Lower leg skin (tissue), 4 donors: Measurements from ENCODE around the gene SLC5A6. TPM values are rescaled to one million over a fixed set of nuclear protein-coding genes. Genes with fewer than 3 reads are reported as not detected.

Experiments used
- DNase-seq, 2 donors: peaks; one replicate each; pipeline ENCODE4 v3.0.0-alpha.2; 2019; ENCODE audit warnings: low spot score in 2 of 2
- H3K4me3 ChIP-seq: fragments of 200-600 bp; sonication (generic); 2 replicates; pipeline ENCODE4 v1.5.1; 2017; ENCODE audit warnings: mild to moderate bottlenecking, low read depth; ENCODE audit not compliant: poor library complexity, severe bottlenecking
- POLR2A ChIP-seq, 2 donors: fragments of 450-650 bp; IDR thresholded peaks; one replicate each; pipeline ENCODE4 v1.6.1; 2016 to 2017; ENCODE audit warnings: antibody characterized with exemption in 2 of 2, mild to moderate bottlenecking in 1 of 2, moderate library complexity in 1 of 2
- WGBS, 2 donors: methylation state at CpG; one replicate each; pipeline ENCODE4 v1.1.5; 2018; 5-methylcytosine and 5-hydroxymethylcytosine counted together
- intact Hi-C: fragments of 100-400 bp; cut with DNase I; formaldehyde crosslinking; loops from one replicate; pipeline ENCODE4 v1.15.0; 2023; ENCODE audit warnings: low total_unique reads
- total RNA-seq, 4 donors: library from RNA; depleted of rRNA; stranded (reverse); fragments of >200 nt; gene quantifications; one replicate each; pipeline ENCODE4 v1.1.0, GENCODE V29; 2016
- TF ChIP-seq, protein P1 (sequence below), 3 donors: fragments of 450-650 bp; IDR thresholded peaks; one replicate each; pipeline ENCODE4 v1.5.1; 2016; ENCODE audit warnings: antibody characterized with exemption in 3 of 3, mild to moderate bottlenecking in 3 of 3, moderate library complexity in 2 of 3

The SLC5A6 gene
- total RNA-seq, 4 donors from 2014 or later = 11.6 to 24.6 (median 17.0) TPM

DNA sequence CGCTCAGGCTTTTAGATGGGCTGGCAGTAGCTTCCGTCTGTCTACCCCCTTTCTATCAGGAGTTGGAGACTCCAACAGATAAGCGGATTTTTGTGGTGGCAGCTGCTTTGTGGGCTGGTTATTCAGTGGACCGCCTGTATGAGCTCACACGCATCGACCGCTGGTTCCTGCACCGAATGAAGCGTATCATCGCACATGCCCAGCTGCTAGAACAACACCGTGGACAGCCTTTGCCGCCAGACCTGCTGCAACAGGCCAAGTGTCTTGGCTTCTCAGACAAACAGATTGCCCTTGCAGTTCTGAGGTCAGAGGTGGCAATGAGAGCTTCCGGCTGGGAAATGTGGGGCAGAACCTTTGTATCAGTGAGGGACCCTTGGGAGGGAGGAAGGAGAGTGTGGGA lies 19.9 kb upstream of the SLC5A6 start:
- intact Hi-C loops = no loop called here
- no peak for DNase-seq
- WGBS, 2 donors = 96 to 97% methylated on average over 13 of the region's 13 CpGs
- TF ChIP-seq, protein P1, sequence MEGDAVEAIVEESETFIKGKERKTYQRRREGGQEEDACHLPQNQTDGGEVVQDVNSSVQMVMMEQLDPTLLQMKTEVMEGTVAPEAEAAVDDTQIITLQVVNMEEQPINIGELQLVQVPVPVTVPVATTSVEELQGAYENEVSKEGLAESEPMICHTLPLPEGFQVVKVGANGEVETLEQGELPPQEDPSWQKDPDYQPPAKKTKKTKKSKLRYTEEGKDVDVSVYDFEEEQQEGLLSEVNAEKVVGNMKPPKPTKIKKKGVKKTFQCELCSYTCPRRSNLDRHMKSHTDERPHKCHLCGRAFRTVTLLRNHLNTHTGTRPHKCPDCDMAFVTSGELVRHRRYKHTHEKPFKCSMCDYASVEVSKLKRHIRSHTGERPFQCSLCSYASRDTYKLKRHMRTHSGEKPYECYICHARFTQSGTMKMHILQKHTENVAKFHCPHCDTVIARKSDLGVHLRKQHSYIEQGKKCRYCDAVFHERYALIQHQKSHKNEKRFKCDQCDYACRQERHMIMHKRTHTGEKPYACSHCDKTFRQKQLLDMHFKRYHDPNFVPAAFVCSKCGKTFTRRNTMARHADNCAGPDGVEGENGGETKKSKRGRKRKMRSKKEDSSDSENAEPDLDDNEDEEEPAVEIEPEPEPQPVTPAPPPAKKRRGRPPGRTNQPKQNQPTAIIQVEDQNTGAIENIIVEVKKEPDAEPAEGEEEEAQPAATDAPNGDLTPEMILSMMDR (IDR thresholded peaks at IDR 0.05) = no peak
- no peak for TF ChIP-seq POLR2A (IDR thresholded peaks at IDR 0.05)
- H3K4me3 ChIP-seq = no peak overlapping the region

DNA sequence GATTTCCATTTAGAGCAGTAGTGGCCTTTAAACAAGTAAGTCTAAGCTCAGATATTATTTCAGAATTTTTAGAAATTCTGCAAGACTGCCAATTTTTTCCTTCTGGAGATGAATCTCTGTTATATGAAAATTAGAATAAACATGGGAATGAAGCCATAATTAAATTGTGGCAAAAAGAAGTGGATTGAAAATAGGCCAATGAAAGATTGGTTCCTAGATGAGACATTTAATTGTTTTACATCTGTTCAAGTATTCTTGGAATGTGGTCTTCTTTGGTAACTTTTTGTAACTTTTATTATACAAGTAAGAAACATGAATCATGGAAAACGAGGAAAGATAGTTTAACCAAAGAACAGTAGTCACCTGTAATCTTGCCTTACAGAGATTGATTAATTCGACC lies 15.4 kb upstream of the SLC5A6 start:
- no peak overlapping the region for H3K4me3 ChIP-seq
- intact Hi-C loops = no loop called here
- DNase-seq = no peak
- 77% methylated on average over 2 of the region's 2 CpGs for WGBS, 2 donors
- TF ChIP-seq, protein P1 (IDR thresholded peaks at IDR 0.05) = no peak
- TF ChIP-seq POLR2A (IDR thresholded peaks at IDR 0.05) = no peak

DNA sequence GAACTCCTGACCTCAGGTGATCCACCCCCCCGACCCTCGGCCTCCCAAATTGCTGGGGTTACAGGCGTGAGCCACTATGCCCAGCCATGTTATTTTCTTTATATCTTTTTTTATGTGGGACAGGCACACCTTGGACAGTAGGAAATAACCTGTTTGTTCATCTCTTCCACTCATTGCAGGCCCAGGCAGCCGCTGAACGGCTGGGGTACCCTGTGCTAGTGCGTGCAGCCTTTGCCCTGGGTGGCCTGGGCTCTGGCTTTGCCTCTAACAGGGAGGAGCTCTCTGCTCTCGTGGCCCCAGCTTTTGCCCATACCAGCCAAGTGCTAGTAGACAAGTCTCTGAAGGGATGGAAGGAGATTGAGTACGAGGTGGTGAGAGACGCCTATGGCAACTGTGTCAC lies 13.5 kb upstream of the SLC5A6 start:
- intact Hi-C loops = no loop called here
- DNase-seq = no peak
- 92 to 93% methylated on average over 9 of the region's 9 CpGs for WGBS, 2 donors
- no peak overlapping the region for H3K4me3 ChIP-seq
- no peak for TF ChIP-seq POLR2A (IDR thresholded peaks at IDR 0.05)
- TF ChIP-seq, protein P1 (IDR thresholded peaks at IDR 0.05) = no peak

DNA sequence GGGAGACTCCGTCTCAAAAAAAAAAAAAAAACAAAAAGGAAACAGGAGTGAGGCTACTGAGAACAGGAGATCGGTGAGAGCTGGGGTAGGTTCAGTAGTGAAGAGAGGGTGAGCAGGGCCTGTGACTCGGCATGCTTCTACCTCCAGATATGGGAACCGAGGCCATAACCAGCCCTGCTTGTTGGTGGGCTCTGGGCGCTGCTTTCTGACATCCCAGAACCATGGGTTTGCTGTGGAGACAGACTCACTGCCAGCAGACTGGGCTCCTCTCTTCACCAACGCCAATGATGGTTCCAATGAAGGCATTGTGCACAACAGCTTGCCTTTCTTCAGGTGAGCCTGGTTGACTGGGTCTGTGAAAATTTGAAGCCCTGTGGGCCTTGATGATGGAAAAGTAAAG lies 11.3 kb upstream of the SLC5A6 start:
- DNase-seq = no peak
- 94 to 96% methylated on average over 6 of the region's 6 CpGs for WGBS, 2 donors
- TF ChIP-seq, protein P1 (IDR thresholded peaks at IDR 0.05) = no peak
- TF ChIP-seq POLR2A (IDR thresholded peaks at IDR 0.05) = no peak
- intact Hi-C loops = no loop called here
- H3K4me3 ChIP-seq = no peak overlapping the region

DNA sequence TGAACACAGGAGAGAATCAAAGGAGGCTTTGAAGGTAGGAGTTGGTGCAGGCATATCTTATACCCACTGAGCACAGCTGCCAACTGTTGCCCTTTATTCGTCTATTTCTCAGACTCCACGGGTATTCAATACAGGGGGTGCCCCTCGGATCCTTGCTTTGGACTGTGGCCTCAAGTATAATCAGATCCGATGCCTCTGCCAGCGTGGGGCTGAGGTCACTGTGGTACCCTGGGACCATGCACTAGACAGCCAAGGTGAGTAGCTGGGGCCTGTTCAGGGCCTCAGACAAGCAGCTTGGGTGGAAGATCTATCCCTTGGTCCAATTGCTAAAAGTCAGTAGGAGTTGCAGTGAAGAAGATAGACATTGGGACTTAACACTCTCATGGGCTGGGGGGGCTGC lies 10.3 kb upstream of the SLC5A6 start:
- TF ChIP-seq, protein P1 (IDR thresholded peaks at IDR 0.05) = no peak
- no peak for TF ChIP-seq POLR2A (IDR thresholded peaks at IDR 0.05)
- WGBS, 2 donors = 93 to 94% methylated on average over 5 of the region's 5 CpGs
- intact Hi-C loops = no loop called here
- no peak overlapping the region for H3K4me3 ChIP-seq
- no peak for DNase-seq

DNA sequence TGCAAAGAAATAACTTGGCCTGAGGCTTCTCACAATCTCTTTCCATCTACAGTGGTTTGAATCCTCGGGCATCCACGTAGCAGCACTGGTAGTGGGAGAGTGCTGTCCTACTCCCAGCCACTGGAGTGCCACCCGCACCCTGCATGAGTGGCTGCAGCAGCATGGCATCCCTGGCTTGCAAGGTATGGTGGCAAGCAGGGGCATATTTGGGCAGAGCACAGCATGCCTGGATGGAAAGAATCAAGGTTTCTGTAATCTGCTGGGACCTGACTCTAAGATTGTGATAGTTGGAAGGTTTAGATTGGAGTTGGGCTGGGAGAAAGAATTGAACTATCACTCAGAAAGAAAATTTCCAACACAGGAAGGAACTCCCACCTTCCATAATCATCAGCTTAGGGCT lies 9.1 kb upstream of the SLC5A6 start:
- 59 to 69% methylated on average over 3 of the region's 3 CpGs for WGBS, 2 donors
- no peak overlapping the region for H3K4me3 ChIP-seq
- intact Hi-C loops = no loop called here
- DNase-seq = no peak
- TF ChIP-seq, protein P1 (IDR thresholded peaks at IDR 0.05) = no peak
- TF ChIP-seq POLR2A (IDR thresholded peaks at IDR 0.05) = no peak
